Brain microvascular endothelial cell (primary cell): ENCODE measurements around the gene COX7B2.

Experiments used
- DNase-seq: peaks from one replicate; pipeline ENCODE4 v3.0.0-alpha.2; 2020
- H3K27ac ChIP-seq: fragments of 250-450 bp; sonication (Bioruptor Pico); 2 replicates; pipeline ENCODE4 v1.5.1; 2020; ENCODE audit warnings: mild to moderate bottlenecking, moderate library complexity
- H3K27me3 ChIP-seq: fragments of 250-450 bp; sonication (Bioruptor Pico); replicated peaks from 2 replicates; pipeline ENCODE4 v1.5.1; 2020; ENCODE audit warnings: mild to moderate bottlenecking
- H3K36me3 ChIP-seq: fragments of 250-450 bp; sonication (Bioruptor Pico); replicated peaks from 2 replicates; pipeline ENCODE4 v1.5.1; 2020; ENCODE audit warnings: mild to moderate bottlenecking
- H3K4me3 ChIP-seq: 2 replicates; pipeline ENCODE4 v1.5.1; 2011; ENCODE audit warnings: low read depth, mild to moderate bottlenecking, control low read depth, low read length, moderate library complexity
- in situ Hi-C: cut with HindIII; loops from 2 replicates; pipeline ENCODE4 v1.10.0; 2017; ENCODE audit warnings: low sequenced_read_pairs, low pct_ligation_motif_present
- TF ChIP-seq, protein P1 (sequence below): IDR thresholded peaks from 2 replicates; pipeline ENCODE4 v1.5.1; 2011; ENCODE audit warnings: low read depth, mild to moderate bottlenecking, moderate library complexity, low read length, control low read depth, inconsistent platforms; ENCODE audit errors: missing control alignments

Gene COX7B2

DNA sequence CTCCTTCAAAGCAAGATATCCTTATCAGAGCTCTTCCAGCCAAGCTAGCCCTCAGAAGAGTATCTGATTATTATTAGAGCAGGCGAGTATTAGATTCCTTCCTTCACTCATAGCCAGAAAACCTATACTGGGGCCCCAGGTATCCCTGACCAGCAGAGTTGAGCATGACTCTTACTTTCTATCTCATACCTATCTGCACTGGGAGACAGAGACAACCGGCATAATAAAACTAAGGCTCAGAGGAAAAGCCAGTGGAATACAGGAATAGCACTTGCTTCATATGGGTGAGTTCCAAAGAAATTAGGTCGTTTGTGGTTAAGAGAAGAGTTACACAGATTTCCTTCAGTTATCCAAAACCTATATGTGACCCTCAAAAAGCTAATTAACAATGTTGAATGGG, 41.8 kb upstream of the COX7B2 start:
- DNase-seq: no peak
- no peak overlapping the region for H3K4me3 ChIP-seq
- in situ Hi-C loops: no loop called here
- no peak overlapping the region for H3K27ac ChIP-seq
- TF ChIP-seq, protein P1, sequence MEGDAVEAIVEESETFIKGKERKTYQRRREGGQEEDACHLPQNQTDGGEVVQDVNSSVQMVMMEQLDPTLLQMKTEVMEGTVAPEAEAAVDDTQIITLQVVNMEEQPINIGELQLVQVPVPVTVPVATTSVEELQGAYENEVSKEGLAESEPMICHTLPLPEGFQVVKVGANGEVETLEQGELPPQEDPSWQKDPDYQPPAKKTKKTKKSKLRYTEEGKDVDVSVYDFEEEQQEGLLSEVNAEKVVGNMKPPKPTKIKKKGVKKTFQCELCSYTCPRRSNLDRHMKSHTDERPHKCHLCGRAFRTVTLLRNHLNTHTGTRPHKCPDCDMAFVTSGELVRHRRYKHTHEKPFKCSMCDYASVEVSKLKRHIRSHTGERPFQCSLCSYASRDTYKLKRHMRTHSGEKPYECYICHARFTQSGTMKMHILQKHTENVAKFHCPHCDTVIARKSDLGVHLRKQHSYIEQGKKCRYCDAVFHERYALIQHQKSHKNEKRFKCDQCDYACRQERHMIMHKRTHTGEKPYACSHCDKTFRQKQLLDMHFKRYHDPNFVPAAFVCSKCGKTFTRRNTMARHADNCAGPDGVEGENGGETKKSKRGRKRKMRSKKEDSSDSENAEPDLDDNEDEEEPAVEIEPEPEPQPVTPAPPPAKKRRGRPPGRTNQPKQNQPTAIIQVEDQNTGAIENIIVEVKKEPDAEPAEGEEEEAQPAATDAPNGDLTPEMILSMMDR: no peak
- H3K36me3 ChIP-seq: no peaks in the 10 kb centered on the region
- no peaks in the 10 kb centered on the region for H3K27me3 ChIP-seq

DNA sequence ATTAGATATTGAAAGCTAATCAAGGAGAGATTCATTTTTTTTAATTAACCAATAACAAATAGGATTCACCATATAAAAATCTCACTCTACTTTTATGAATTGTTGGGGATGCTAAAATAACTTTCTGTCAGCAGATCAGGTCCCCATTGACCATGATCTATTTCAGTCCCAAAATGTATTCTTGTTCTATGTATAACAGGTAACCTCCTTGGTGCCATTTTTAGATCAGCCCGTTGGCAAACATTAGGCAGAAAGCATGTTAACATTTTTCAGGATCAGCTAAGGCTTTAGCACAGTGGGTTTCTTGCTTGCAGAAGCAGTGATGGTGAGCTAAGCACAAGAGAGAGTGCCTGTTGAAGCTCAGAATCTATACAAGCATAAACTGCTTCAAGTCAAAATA, 40.8 kb upstream of the COX7B2 start:
- no peaks in the 10 kb centered on the region for H3K36me3 ChIP-seq
- in situ Hi-C loops: no loop called here
- DNase-seq: no peak
- H3K4me3 ChIP-seq: no peak overlapping the region
- TF ChIP-seq, protein P1: no peak
- H3K27me3 ChIP-seq: no peaks in the 10 kb centered on the region
- H3K27ac ChIP-seq: no peak overlapping the region

DNA sequence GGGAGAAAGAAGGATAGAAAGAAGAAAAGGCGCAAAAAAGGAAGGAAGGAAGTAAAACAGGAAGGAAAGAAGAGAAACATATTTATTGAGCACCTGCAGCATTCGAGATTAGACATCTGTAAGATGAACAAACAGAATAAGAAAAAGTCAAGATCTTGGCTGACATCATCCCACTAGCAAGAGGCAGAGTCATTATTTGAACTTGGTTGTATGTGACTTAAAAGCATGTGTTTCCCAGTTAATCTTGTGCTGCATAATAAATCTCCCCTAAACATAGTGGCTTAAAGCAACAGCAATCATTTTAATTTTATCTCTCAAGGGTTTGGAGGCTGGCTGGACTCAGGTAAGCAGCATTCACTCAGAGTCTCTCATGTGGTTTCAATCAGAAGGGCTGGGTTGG, 38.5 kb upstream of the COX7B2 start:
- H3K27me3 ChIP-seq: no peaks in the 10 kb centered on the region
- in situ Hi-C loops: no loop called here
- peak overlapping the region; percentile 5 for H3K27ac ChIP-seq
- H3K36me3 ChIP-seq: no peaks in the 10 kb centered on the region
- H3K4me3 ChIP-seq: no peak overlapping the region
- TF ChIP-seq, protein P1: no peak
- no peak for DNase-seq

DNA sequence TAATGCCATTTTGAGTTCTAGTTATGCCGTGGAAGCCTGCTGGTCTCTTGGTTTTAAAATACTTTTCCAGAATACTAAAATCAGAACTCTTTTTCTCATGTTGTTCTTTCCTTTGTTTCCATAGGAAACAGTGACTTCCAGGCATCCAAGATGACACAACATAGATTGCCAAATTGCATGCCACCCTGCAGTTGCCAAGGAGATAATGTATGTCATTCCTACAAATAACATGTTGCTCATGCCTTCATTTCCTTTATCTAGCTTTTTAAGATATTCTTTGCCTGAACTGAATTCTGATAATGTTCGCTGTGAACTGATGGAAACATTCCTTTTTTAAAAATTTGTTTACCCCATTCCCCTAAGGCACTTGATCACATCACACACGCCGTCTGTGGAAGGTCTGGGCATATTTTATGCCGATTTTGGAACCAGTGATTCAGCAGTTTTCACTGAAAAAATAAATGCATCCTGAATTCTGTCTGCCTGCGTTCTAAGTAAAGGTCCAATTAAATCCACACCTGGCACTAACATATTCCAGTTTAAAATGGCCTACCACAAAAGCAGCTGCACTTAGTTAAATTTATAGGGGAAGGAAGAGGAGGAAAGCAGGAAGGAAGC, 38.0 kb upstream of the COX7B2 start:
- in situ Hi-C loops: no loop called here
- DNase-seq: peak; percentile 63
- H3K27me3 ChIP-seq: no peaks in the 10 kb centered on the region
- H3K36me3 ChIP-seq: no peaks in the 10 kb centered on the region
- TF ChIP-seq, protein P1: no peak
- H3K4me3 ChIP-seq: no peak overlapping the region
- peak overlapping the region; percentile 5 for H3K27ac ChIP-seq

DNA sequence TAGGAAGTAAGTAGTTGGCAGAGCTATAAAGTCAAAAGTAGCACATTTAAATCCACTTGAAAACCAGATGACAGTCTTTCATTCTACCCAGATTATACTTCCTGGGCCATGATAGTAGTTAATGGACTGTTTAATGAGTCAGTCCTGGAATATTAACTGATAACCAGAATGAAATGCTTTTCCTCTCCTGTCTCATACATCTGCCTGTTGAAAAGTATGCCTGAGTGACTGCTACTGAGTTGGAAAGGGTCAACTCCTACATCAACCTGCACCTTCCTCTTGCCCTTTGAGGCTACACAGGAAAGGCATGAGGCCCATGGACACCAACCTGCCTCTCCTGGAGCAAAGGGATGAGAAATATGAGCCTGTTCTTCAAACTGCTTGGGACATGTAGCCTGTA, 36.0 kb upstream of the COX7B2 start:
- in situ Hi-C loops: no loop called here
- TF ChIP-seq, protein P1: no peak
- DNase-seq: no peak
- H3K27me3 ChIP-seq: no peaks in the 10 kb centered on the region
- H3K4me3 ChIP-seq: no peak overlapping the region
- no peaks in the 10 kb centered on the region for H3K36me3 ChIP-seq
- H3K27ac ChIP-seq: no peak overlapping the region

DNA sequence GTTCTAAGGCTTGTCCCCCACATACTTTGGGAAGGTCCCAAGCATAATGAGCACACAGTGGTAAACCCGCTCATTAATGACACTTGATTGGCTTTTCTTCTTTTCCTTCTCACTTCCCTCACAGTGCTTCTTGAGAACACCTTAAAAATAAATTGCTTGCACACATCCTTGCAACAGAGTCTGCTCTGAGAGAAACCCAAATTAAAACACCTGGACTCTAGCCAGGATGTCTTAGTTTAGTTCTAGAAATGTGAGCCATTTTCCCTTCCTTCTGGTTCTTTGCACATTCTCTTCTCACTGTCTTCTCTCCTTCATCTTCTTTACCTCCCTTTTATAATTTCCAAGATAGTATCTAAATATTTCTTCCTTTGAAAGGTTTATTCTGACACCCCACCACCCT, 35.3 kb upstream of the COX7B2 start:
- DNase-seq: no peak
- Histone ChIP-seq H3K27me3 (no peaks in the 10 kb centered on the region), H3K36me3 (no peaks in the 10 kb centered on the region), H3K27ac (no peak overlapping the region), H3K4me3 (no peak overlapping the region)
- in situ Hi-C loops: no loop called here
- TF ChIP-seq, protein P1: no peak
